Suprapubic skin (tissue), 3 donors: ENCODE data around the gene DSCAM.

Experiments
- POLR2A ChIP-seq, 2 donors: fragments of 450-650 bp; IDR thresholded peaks; one replicate each; pipeline ENCODE4 v1.6.1; 2017; ENCODE audit warnings: antibody characterized with exemption in 2 of 2, mild to moderate bottlenecking in 2 of 2, moderate library complexity in 2 of 2
- TF ChIP-seq, protein P1 (sequence below), 2 donors: fragments of 200-600 bp in 1 of 2; fragments of 450-650 bp in 1 of 2; sonication (generic) in 1 of 2; IDR thresholded peaks; one replicate each; pipeline ENCODE4 v1.5.1; 2016 to 2019; ENCODE audit warnings: antibody characterized with exemption in 2 of 2, mild to moderate bottlenecking in 1 of 2, moderate library complexity in 1 of 2

- TF ChIP-seq, protein P1, sequence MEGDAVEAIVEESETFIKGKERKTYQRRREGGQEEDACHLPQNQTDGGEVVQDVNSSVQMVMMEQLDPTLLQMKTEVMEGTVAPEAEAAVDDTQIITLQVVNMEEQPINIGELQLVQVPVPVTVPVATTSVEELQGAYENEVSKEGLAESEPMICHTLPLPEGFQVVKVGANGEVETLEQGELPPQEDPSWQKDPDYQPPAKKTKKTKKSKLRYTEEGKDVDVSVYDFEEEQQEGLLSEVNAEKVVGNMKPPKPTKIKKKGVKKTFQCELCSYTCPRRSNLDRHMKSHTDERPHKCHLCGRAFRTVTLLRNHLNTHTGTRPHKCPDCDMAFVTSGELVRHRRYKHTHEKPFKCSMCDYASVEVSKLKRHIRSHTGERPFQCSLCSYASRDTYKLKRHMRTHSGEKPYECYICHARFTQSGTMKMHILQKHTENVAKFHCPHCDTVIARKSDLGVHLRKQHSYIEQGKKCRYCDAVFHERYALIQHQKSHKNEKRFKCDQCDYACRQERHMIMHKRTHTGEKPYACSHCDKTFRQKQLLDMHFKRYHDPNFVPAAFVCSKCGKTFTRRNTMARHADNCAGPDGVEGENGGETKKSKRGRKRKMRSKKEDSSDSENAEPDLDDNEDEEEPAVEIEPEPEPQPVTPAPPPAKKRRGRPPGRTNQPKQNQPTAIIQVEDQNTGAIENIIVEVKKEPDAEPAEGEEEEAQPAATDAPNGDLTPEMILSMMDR (IDR thresholded peaks at IDR 0.05): no peak
- TF ChIP-seq POLR2A (IDR thresholded peaks at IDR 0.05): no peak
These were observed 243.2 kb downstream of the DSCAM start for GRCh38 chr21:40603774-40604173.
